C4-2B (cell line): ENCODE results near the gene ZMYND10.

Experiments
- ZFX ChIP-seq: fragments of 450-650 bp; IDR thresholded peaks from 2 replicates; pipeline ENCODE4 v1.6.1; 2017
- TF ChIP-seq, protein P1 (sequence below): fragments of 450-650 bp; conservative IDR thresholded peaks from 2 replicates; pipeline ENCODE4 v1.5.1; 2017; ENCODE audit warnings: mild to moderate bottlenecking

DNA sequence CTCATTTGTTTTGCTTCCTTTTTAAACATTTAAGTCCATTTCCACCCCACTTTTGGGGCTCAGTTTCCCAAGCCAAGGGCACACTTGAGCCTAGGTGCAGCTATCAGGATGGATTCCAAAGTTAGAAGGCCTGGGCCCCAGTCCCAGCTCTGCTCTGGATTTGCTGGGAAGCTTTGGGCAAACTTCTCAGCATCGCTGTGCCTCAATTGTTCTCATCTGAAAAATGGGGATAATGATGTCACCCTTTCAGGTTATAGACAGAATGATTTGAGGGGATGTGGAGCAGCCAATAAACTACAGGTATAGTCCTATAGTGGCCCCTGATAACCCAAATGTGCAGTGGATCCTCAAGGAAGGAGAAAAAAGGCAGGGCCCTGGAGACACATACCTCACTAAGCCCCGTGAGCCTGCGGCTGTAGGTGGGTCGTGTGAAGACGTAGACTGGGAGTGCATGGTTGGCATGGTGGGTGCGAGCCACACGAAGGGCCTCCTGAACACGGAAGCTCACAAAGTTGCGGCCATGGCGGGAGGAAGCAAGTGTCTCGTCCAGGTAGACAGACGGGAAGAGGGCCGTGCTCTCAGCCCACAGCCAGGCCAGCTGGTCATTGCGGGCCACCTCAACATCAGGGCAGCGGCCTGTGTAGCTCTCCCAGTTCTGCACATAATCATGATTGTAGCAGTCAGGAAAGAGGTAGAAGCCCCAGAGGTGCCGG, 26.2 kb downstream of the ZMYND10 start:
- TF ChIP-seq, protein P1, sequence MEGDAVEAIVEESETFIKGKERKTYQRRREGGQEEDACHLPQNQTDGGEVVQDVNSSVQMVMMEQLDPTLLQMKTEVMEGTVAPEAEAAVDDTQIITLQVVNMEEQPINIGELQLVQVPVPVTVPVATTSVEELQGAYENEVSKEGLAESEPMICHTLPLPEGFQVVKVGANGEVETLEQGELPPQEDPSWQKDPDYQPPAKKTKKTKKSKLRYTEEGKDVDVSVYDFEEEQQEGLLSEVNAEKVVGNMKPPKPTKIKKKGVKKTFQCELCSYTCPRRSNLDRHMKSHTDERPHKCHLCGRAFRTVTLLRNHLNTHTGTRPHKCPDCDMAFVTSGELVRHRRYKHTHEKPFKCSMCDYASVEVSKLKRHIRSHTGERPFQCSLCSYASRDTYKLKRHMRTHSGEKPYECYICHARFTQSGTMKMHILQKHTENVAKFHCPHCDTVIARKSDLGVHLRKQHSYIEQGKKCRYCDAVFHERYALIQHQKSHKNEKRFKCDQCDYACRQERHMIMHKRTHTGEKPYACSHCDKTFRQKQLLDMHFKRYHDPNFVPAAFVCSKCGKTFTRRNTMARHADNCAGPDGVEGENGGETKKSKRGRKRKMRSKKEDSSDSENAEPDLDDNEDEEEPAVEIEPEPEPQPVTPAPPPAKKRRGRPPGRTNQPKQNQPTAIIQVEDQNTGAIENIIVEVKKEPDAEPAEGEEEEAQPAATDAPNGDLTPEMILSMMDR, result no peak
- TF ChIP-seq ZFX, result no peak
